Uterus (tissue), 4 donors: Measurements from ENCODE around the gene ADSL. TPM values are rescaled to one million over a fixed set of nuclear protein-coding genes. Genes with fewer than 3 reads are reported as not detected.

Experiments
- DNase-seq, 2 donors: peaks; one replicate each; pipeline ENCODE4 v3.0.0-alpha.2; 2019 to 2020
- H3K27ac ChIP-seq, 2 donors: fragments of 200-600 bp; sonication (generic); 1 replicate in 1 of 2; 2 replicates in 1 of 2; pipeline ENCODE4 v1.5.1; 2016 to 2018
- H3K27me3 ChIP-seq, 2 donors: fragments of 200-600 bp; sonication (generic); one replicate each; pipeline ENCODE4 v1.5.1; 2018 to 2019; ENCODE audit warnings: control low read depth in 1 of 2
- H3K36me3 ChIP-seq, 2 donors: fragments of 200-600 bp; sonication (generic); one replicate each; pipeline ENCODE4 v1.5.1; 2019; ENCODE audit warnings: control low read depth in 1 of 2
- H3K4me1 ChIP-seq, 2 donors: fragments of 200-600 bp; sonication (generic); one replicate each; pipeline ENCODE4 v1.5.1; 2018 to 2019; ENCODE audit warnings: control low read depth in 1 of 2
- H3K4me3 ChIP-seq, 2 donors: fragments of 200-600 bp; sonication (generic); 1 replicate in 1 of 2; 2 replicates in 1 of 2; pipeline ENCODE4 v1.5.1; 2018 to 2019; ENCODE audit warnings: mild to moderate bottlenecking in 1 of 2
- H3K9me3 ChIP-seq, 2 donors: fragments of 200-600 bp; sonication (generic); one replicate each; pipeline ENCODE4 v1.5.1; 2019; ENCODE audit warnings: control low read depth in 1 of 2
- CTCF ChIP-seq, 4 experiments: fragments of 200-600 bp in 2 of 4; fragments of 450-650 bp in 2 of 4; sonication (generic) in 2 of 4; IDR thresholded peaks; one replicate each; pipeline ENCODE4 v1.5.1; 2016 to 2019; ENCODE audit warnings: antibody characterized with exemption in 4 of 4, mild to moderate bottlenecking in 2 of 4, moderate library complexity in 1 of 4
- POLR2A ChIP-seq, 2 donors: fragments of 450-650 bp; IDR thresholded peaks; one replicate each; pipeline ENCODE4 v1.6.1; 2016; ENCODE audit warnings: antibody characterized with exemption in 2 of 2, mild to moderate bottlenecking in 1 of 2, moderate library complexity in 1 of 2
- intact Hi-C: fragments of 100-400 bp; cut with DNase I; formaldehyde crosslinking; loops from one replicate; pipeline ENCODE4 v1.15.1; 2023; ENCODE audit warnings: low total_unique reads
- total RNA-seq, 4 donors: library from RNA; depleted of rRNA in 3 of 4; stranded (reverse); fragments of >200 nt in 3 of 4; gene quantifications; one replicate each; pipeline versions ENCODE4 v1.1.0 to v1.2.4, GENCODE V29; 2014 to 2023
- donor health status: DM: yes; HTN: yes; CAD: no.

The ADSL gene
- total RNA-seq, 4 donors from 2014 or later: 28.5 to 151 (median 79.5) TPM

GRCh38 chr22:40405178-40406062 is 59.1 kb downstream of the ADSL start:
- no peak for TF ChIP-seq CTCF (IDR thresholded peaks at IDR 0.05)
- no peak for TF ChIP-seq POLR2A (IDR thresholded peaks at IDR 0.05)
- DNase-seq: no peak
- H3K27me3 ChIP-seq: no peaks in the 10 kb centered on the region
- H3K9me3 ChIP-seq: no peaks in the 10 kb centered on the region
- H3K4me3 ChIP-seq: no peak overlapping the region
- no peaks in the 10 kb centered on the region for H3K4me1 ChIP-seq
- no peaks in the 10 kb centered on the region for H3K36me3 ChIP-seq
- no peak overlapping the region for H3K27ac ChIP-seq
- intact Hi-C loops: no loop called here

- Histone ChIP-seq H3K27ac (no peak overlapping the region), H3K36me3 (no peaks in the 10 kb centered on the region), H3K4me3 (no peak overlapping the region), H3K4me1 (no peaks in the 10 kb centered on the region), H3K9me3 (no peaks in the 10 kb centered on the region), H3K27me3 (no peaks in the 10 kb centered on the region)
- no peak for DNase-seq
- no peak for TF ChIP-seq POLR2A (IDR thresholded peaks at IDR 0.05)
- TF ChIP-seq CTCF (IDR thresholded peaks at IDR 0.05): no peak
- intact Hi-C loops: no loop called here
Observed at GRCh38 chr22:40406063-40406890, 60.0 kb downstream of the ADSL start.

DNA sequence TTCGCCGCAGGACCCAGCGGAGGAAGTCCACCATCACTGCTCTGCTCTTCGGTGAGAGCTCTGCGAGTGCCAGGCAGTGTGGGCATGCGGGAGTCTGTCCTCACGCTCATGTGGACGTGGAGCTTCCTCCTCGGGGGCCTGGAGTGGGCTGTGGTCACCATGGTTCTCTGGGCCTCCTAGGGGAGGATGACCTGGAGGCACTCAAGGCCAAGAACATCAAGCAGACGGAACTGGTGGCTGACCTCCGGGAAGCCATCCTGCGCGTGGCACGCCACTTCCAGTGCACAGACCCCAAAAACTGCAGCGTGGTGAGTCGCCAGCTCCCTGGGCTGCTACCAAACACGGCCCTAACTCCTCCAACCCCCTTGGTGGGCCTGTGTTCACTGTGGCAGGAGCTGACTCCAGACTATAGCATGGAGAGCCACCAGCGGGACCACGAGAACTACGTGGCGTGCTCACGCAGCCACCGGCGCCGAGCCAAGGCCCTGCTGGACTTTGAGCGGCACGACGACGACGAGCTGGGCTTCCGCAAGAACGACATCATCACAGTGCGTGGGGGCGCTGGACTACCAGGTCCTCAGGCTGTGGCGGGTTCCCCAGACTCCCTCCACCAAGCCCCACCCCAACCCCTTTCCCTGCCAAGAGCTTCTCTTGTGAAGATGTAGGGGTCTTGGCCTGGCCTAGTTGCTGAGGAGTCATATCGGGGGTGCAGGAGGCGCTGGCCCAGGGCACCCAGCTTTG is 60.9 kb downstream of the ADSL start:
- no peaks in the 10 kb centered on the region for H3K36me3 ChIP-seq
- H3K9me3 ChIP-seq: no peaks in the 10 kb centered on the region
- no peaks in the 10 kb centered on the region for H3K4me1 ChIP-seq
- no peak overlapping the region for H3K4me3 ChIP-seq
- intact Hi-C loops: no loop called here
- no peak for DNase-seq
- no peaks in the 10 kb centered on the region for H3K27me3 ChIP-seq
- no peak overlapping the region for H3K27ac ChIP-seq
- TF ChIP-seq CTCF (IDR thresholded peaks at IDR 0.05) (no peak), POLR2A (IDR thresholded peaks at IDR 0.05) (no peak)

GRCh38 chr22:40407831-40408717 is 61.8 kb downstream of the ADSL start:
- H3K36me3 ChIP-seq: no peaks in the 10 kb centered on the region
- DNase-seq: no peak
- H3K4me3 ChIP-seq: no peak overlapping the region
- intact Hi-C loops: no loop called here
- H3K9me3 ChIP-seq: no peaks in the 10 kb centered on the region
- TF ChIP-seq CTCF (IDR thresholded peaks at IDR 0.05) (no peak), POLR2A (IDR thresholded peaks at IDR 0.05) (no peak)
- no peaks in the 10 kb centered on the region for H3K27me3 ChIP-seq
- H3K27ac ChIP-seq: no peak overlapping the region
- no peaks in the 10 kb centered on the region for H3K4me1 ChIP-seq
